IMR-90 (cell line): ENCODE results near the gene HOXD10. TPM values are rescaled to one million over a fixed set of nuclear protein-coding genes. Genes with fewer than 3 reads are reported as not detected.

Experiments used
- ATAC-seq: fragments of 200-7000 bp; cut with Tn5 transposase; 2 replicates; pipeline ENCODE4 v1.9.1; 2020; ENCODE audit warnings: low read depth, mild to moderate bottlenecking, moderate library complexity
- BruUV-seq: library from RNA; stranded (reverse); fragments of 400-500 nt; replicated peaks from 2 replicates; lab custom pipeline; 2021; lab: Mats Ljungman, UMichigan
- CTCF ChIA-PET: fragments of 300-600 bp; formaldehyde crosslinking; extraction: SDS; loops from one replicate; lab custom pipeline; 2021; ENCODE audit warnings: antibody characterized with exemption; lab: Yijun Ruan, JAX
- POLR2A ChIA-PET: fragments of 300-600 bp; sonication (Branson Sonifier 250); formaldehyde crosslinking; loops from one replicate; lab custom pipeline; 2022; ENCODE audit warnings: antibody characterized with exemption; ENCODE audit not compliant: unreplicated experiment; lab: Charles Lee
- DNase-seq: peaks from one replicate; pipeline ENCODE4 v3.0.0; 2013
- H2AFZ ChIP-seq: replicated peaks from 2 replicates; pipeline ENCODE3; 2013; ENCODE audit warnings: low read length, mild to moderate bottlenecking; ENCODE audit not compliant: poor library complexity
- H2AK5ac ChIP-seq: 2 replicates; pipeline ENCODE4 v1.6.1; 2013; ENCODE audit warnings: low read depth, low read length, inconsistent platforms
- H2AK9ac ChIP-seq: replicated peaks from 2 replicates; pipeline ENCODE3; 2013; ENCODE audit warnings: mild to moderate bottlenecking, low read depth, low read length, moderate library complexity; ENCODE audit not compliant: poor library complexity
- H2BK120ac ChIP-seq: 2 replicates; pipeline ENCODE4 v1.6.1; 2013; ENCODE audit warnings: low read depth, low read length, inconsistent platforms
- H2BK15ac ChIP-seq: 3 replicates; pipeline ENCODE4 v1.6.1; 2013; ENCODE audit warnings: low read depth, low read length, inconsistent platforms
- H2BK20ac ChIP-seq: 2 replicates; pipeline ENCODE4 v1.6.1; 2013; ENCODE audit warnings: low read depth, mild to moderate bottlenecking, inconsistent platforms, low read length, moderate library complexity
- H2BK5ac ChIP-seq: 2 replicates; pipeline ENCODE4 v1.6.1; 2013; ENCODE audit warnings: mild to moderate bottlenecking, low read depth, low read length, inconsistent platforms; ENCODE audit not compliant: poor library complexity, severe bottlenecking
- H3K14ac ChIP-seq: replicated peaks from 2 replicates; pipeline ENCODE4 v1.6.1; 2013; ENCODE audit warnings: low read depth, low read length, inconsistent platforms
- H3K18ac ChIP-seq: 2 replicates; pipeline ENCODE4 v1.6.1; 2013; ENCODE audit warnings: low read depth, low read length, control low read depth
- H3K23ac ChIP-seq: 2 replicates; pipeline ENCODE4 v1.6.1; 2013; ENCODE audit warnings: low read depth, low read length, inconsistent platforms
- H3K27ac ChIP-seq: 2 replicates; pipeline ENCODE4 v1.5.1; 2013; ENCODE audit warnings: mild to moderate bottlenecking, control low read depth, low read length; ENCODE audit not compliant: insufficient read depth
- H3K27me3 ChIP-seq: 2 replicates; pipeline ENCODE4 v1.6.1; 2013; ENCODE audit warnings: low read length; ENCODE audit not compliant: control insufficient read depth, insufficient read depth
- H3K36me3 ChIP-seq: 2 replicates; pipeline ENCODE4 v1.6.1; 2013; ENCODE audit warnings: low read length, mixed read lengths; ENCODE audit not compliant: control insufficient read depth, insufficient read depth
- H3K4ac ChIP-seq: 2 replicates; pipeline ENCODE4 v1.6.1; 2013; ENCODE audit warnings: low read depth, low read length, inconsistent platforms
- H3K4me1 ChIP-seq: 2 replicates; pipeline ENCODE4 v1.6.1; 2013; ENCODE audit warnings: low read length, mixed read lengths; ENCODE audit not compliant: control insufficient read depth, insufficient read depth
- H3K4me2 ChIP-seq: 2 replicates; pipeline ENCODE4 v1.6.1; 2013; ENCODE audit warnings: low read depth, mild to moderate bottlenecking, control low read depth, low read length, moderate library complexity
- H3K4me3 ChIP-seq: 2 replicates; pipeline ENCODE4 v1.5.1; 2013; ENCODE audit warnings: low read depth, mild to moderate bottlenecking, control low read depth, low read length, moderate library complexity; ENCODE audit not compliant: insufficient read depth
- H3K56ac ChIP-seq: 2 replicates; pipeline ENCODE4 v1.6.1; 2013; ENCODE audit warnings: low read length, inconsistent platforms; ENCODE audit not compliant: insufficient read depth; ENCODE audit errors: extremely low read depth
- H3K79me1 ChIP-seq, 2 experiments: 2 replicates each; pipeline ENCODE4 v1.6.1; 2013; ENCODE audit warnings: low read length in 2 of 2, inconsistent platforms in 1 of 2, low read depth in 1 of 2
- H3K9ac ChIP-seq: 2 replicates; pipeline ENCODE4 v1.6.1; 2013; ENCODE audit warnings: low read depth, low read length, control low read depth
- H3K9me1 ChIP-seq: 2 replicates; pipeline ENCODE4 v1.6.1; 2013; ENCODE audit warnings: low read length, inconsistent platforms; ENCODE audit not compliant: insufficient read depth
- H3K9me3 ChIP-seq: 2 replicates; pipeline ENCODE4 v1.6.1; 2013; ENCODE audit warnings: low read length; ENCODE audit not compliant: control insufficient read depth, insufficient read depth
- H4K20me1 ChIP-seq: 2 replicates; pipeline ENCODE4 v1.6.1; 2013; ENCODE audit warnings: low read length, inconsistent platforms; ENCODE audit not compliant: insufficient read depth
- H4K5ac ChIP-seq: 2 replicates; pipeline ENCODE4 v1.6.1; 2013; ENCODE audit warnings: mild to moderate bottlenecking, low read depth, low read length, control low read depth
- H4K8ac ChIP-seq, 2 experiments: 2 replicates each; pipeline ENCODE4 v1.6.1; 2013; ENCODE audit warnings: low read depth in 2 of 2, low read length in 2 of 2, control low read depth in 1 of 2, inconsistent platforms in 1 of 2
- H4K91ac ChIP-seq: 2 replicates; pipeline ENCODE4 v1.6.1; 2013; ENCODE audit warnings: low read depth, low read length, inconsistent platforms; ENCODE audit not compliant: insufficient read depth
- CTCF ChIP-seq: conservative IDR thresholded peaks from 2 replicates; pipeline ENCODE4 v1.5.1; 2012; ENCODE audit warnings: mild to moderate bottlenecking, low read depth, low read length, improper control_type of control experiment
- ELK1 ChIP-seq: fragments of 150-350 bp; IDR thresholded peaks from 2 replicates; pipeline ENCODE4 v1.6.1; 2016; ENCODE audit warnings: low read depth, mild to moderate bottlenecking, low read length, moderate library complexity, borderline replicate concordance
- MAZ ChIP-seq: IDR thresholded peaks from 2 replicates; pipeline ENCODE4 v1.6.1; 2012; ENCODE audit warnings: low read depth, mild to moderate bottlenecking, low read length, improper control_type of control experiment, moderate library complexity, borderline replicate concordance
- MXI1 ChIP-seq: IDR thresholded peaks from 2 replicates; pipeline ENCODE4 v1.6.1; 2012; ENCODE audit warnings: low read depth, mild to moderate bottlenecking, low read length, moderate library complexity, borderline replicate concordance
- NFE2L2 ChIP-seq: fragments of 150-350 bp; IDR thresholded peaks from 2 replicates; pipeline ENCODE4 v1.6.1; 2016; ENCODE audit warnings: low read depth, mild to moderate bottlenecking, low read length
- RCOR1 ChIP-seq: IDR thresholded peaks from 2 replicates; pipeline ENCODE4 v1.6.1; 2012; ENCODE audit warnings: mild to moderate bottlenecking, low read length, improper control_type of control experiment; ENCODE audit not compliant: insufficient replicate concordance
- RFX5 ChIP-seq: IDR thresholded peaks from 2 replicates; pipeline ENCODE4 v1.8.0; 2012; ENCODE audit warnings: low read depth, mild to moderate bottlenecking, low read length, moderate library complexity
- WGBS, 2 experiments: methylation state at CpG; one replicate each; pipeline versions ENCODE4 v1.1.5 to v1.1.7; 2013; ENCODE audit warnings: missing lambda C conversion rate in 2 of 2; ENCODE audit not compliant: insufficient read length in 1 of 2; ENCODE audit errors: extremely low coverage in 2 of 2; 5-methylcytosine and 5-hydroxymethylcytosine counted together
- dilution Hi-C: fragments of 300-500 bp; cut with HindIII; formaldehyde crosslinking; loops from one replicate; pipeline ENCODE4 v1.14.3; 2018; ENCODE audit warnings: low sequenced_read_pairs; ENCODE audit not compliant: unreplicated experiment
- in situ Hi-C: fragments of 300-500 bp; cut with MboI; formaldehyde crosslinking; loops from 3 replicates; pipeline ENCODE4 v1.14.3; 2019; ENCODE audit warnings: low sequenced_read_pairs, inconsistent platforms, mixed read lengths
- intact Hi-C: fragments of 100-400 bp; cut with micrococcal nuclease; formaldehyde crosslinking; loops from 2 replicates; pipeline ENCODE4 v1.10.0; 2022
- polyA plus RNA-seq, 3 experiments: library from polyadenylated mRNA; depleted of rRNA; stranded (reverse); fragments of >200 nt; gene quantifications; 2 replicates each; pipeline ENCODE4 v1.2.3, GENCODE V29; 2012; ENCODE audit warnings: low replicate concordance in 1 of 3
- total RNA-seq: library from RNA; depleted of rRNA; stranded (reverse); fragments of >200 nt; gene quantifications from 2 replicates; pipeline ENCODE4 v1.2.3, GENCODE V29; 2012

HOXD10 gene
- total and polyA plus RNA-seq, 2 of the 4 experiments (the other 2 are of a cell fraction), result not detected

- H3K27ac ChIP-seq, result no peak overlapping the region
- no peak overlapping the region for H3K4me3 ChIP-seq
- dilution Hi-C loops (no loop called here), in situ Hi-C loops (loop anchor here (10.0 to 25.0 kb wide), 4 partner anchors 411 to 1358 kb away; no protein-coding TSS in a partner anchor), intact Hi-C loops (loop anchor here (5.0 to 10.0 kb wide), 3 partner anchors 843 to 1391 kb away; no protein-coding TSS in a partner anchor)
- no peak overlapping the region for H2BK15ac ChIP-seq
- no peak overlapping the region for H2AK9ac ChIP-seq
- no peak overlapping the region for H2AK5ac ChIP-seq
- peaks cover 3% of the 10 kb centered on the region; the same call in 1 of the 2 replicates for H3K4me1 ChIP-seq
- ChIA-PET CTCF (interaction anchor here (1.5 to 3.9 kb wide), 2 partner anchors 406 to 844 kb away, joined by 5 to 13 read pairs; no protein-coding TSS in a partner anchor), POLR2A (no interaction called here)
- H3K23ac ChIP-seq, result no peak overlapping the region
- TF ChIP-seq RFX5, result no peak
- TF ChIP-seq MAZ, result no peak
- TF ChIP-seq ELK1, result no peak
- no peak for TF ChIP-seq RCOR1
- no peak for TF ChIP-seq NFE2L2
- TF ChIP-seq CTCF, result no peak
- no peak for TF ChIP-seq MXI1
- no peaks in the 10 kb centered on the region for H3K9me1 ChIP-seq
- no peak overlapping the region for H3K14ac ChIP-seq
- no peak for DNase-seq
- H2AFZ ChIP-seq, result no peak overlapping the region
- H3K4me2 ChIP-seq, result no peak overlapping the region
- H3K56ac ChIP-seq, result no peak overlapping the region
- no peak overlapping the region for H4K5ac ChIP-seq
- ATAC-seq, result no peak
- no peak overlapping the region for H2BK120ac ChIP-seq
- no TSS peak for BruUV-seq
- H3K79me1 ChIP-seq, result no peaks in the 10 kb centered on the region
- no peak overlapping the region for H4K8ac ChIP-seq
- no peaks in the 10 kb centered on the region for H4K20me1 ChIP-seq
- no peak overlapping the region for H3K9ac ChIP-seq
- H3K9me3 ChIP-seq, result peaks cover 9% of the 10 kb centered on the region
- H4K91ac ChIP-seq, result no peak overlapping the region
- 8% methylated on average over 2 of the region's 5 CpGs; no CpG with 5 or more reads in 1 of the 2 experiments for WGBS, 2 experiments
- H3K27me3 ChIP-seq, result peaks cover 91% of the 10 kb centered on the region
- no peak overlapping the region for H3K18ac ChIP-seq
- no peak overlapping the region for H2BK5ac ChIP-seq
- H3K4ac ChIP-seq, result no peak overlapping the region
- no peak overlapping the region for H2BK20ac ChIP-seq
- no peaks in the 10 kb centered on the region for H3K36me3 ChIP-seq
These were observed 21.2 kb upstream of the HOXD10 start for GRCh38 chr2:176095421-176095820.
